ENCODE results near the gene XPO4. TPM values are rescaled to one million over a fixed set of nuclear protein-coding genes. Genes with fewer than 3 reads are reported as not detected.

XPO4 gene
- total and polyA plus RNA-seq, 2 of the 8 experiments (the other 6 are each of a cell fraction or from before 2014, with no cell fraction given), result 11.9 to 33.3 TPM

- no peak overlapping the region for H3K4me2 ChIP-seq (ENCODE audit: insufficient read depth in 1 of 2, low read depth in 2 of 2, low read length in 2 of 2)
- H3K9ac ChIP-seq (replicated peaks in 1 of 4; ENCODE audit: extremely low read depth in 1 of 4, low read depth in 3 of 4, low read length in 3 of 4), result no peak overlapping the region
- no peak overlapping the region for H3K56ac ChIP-seq (replicated peaks; ENCODE audit: insufficient read length, low read depth, low read length)
- no peak overlapping the region for H3K27ac ChIP-seq (ENCODE audit: low read depth, low read length)
- FAIRE-seq (no peak), DNase-seq (ENCODE audit: low read depth in 1 of 2, low spot score in 2 of 2) (no peak)
- ChIA-PET CTCF (ENCODE audit: partially characterized antibody) (interaction anchor here (0.6 to 1.3 kb wide), 3 partner anchors 9 to 228 kb away, joined by 3 read pairs; no protein-coding TSS in a partner anchor), POLR2A (ENCODE audit: partially characterized antibody) (interaction anchor here (4.2 kb wide), 1 partner anchor 10 kb away, joined by 22 read pairs; the partner anchor contains the start of gene XPO4)
- H3K14ac ChIP-seq (ENCODE audit: insufficient read length), result no peak overlapping the region
- H3K4me1 ChIP-seq (replicated peaks in 1 of 4; ENCODE audit: control insufficient read depth in 3 of 4, insufficient read depth in 4 of 4, low read length in 3 of 4), result no peaks in the 10 kb centered on the region
- H3K18ac ChIP-seq (ENCODE audit: extremely low read depth, low read length), result no peak overlapping the region
- H3K4me3 ChIP-seq (ENCODE audit: extremely low read depth in 1 of 4, insufficient read depth in 2 of 4, low read depth in 3 of 4, low read length in 4 of 4), result no peak overlapping the region
- H3K27me3 ChIP-seq (replicated peaks in 1 of 4; ENCODE audit: control insufficient read depth in 3 of 4, extremely low read depth in 1 of 4, insufficient read depth in 3 of 4, low read length in 3 of 4), result no peaks in the 10 kb centered on the region
- H2BK20ac ChIP-seq (ENCODE audit: low read length), result no peak overlapping the region
- H4K20me1 ChIP-seq (replicated peaks in 1 of 2; ENCODE audit: control insufficient read depth in 1 of 2, insufficient read depth in 2 of 2, low read length in 2 of 2), result peaks cover 0 to 9% of the 10 kb centered on the region in 2 experiments
- no peak overlapping the region for H4K91ac ChIP-seq (replicated peaks; ENCODE audit: insufficient read length, low read length)
- H3K4ac ChIP-seq (replicated peaks; ENCODE audit: insufficient read length, low read depth, low read length), result no peak overlapping the region
- H2BK12ac ChIP-seq (ENCODE audit: low read depth, low read length), result no peak overlapping the region
- TF ChIP-seq RBBP5 (IDR thresholded peaks at IDR 0.05; ENCODE audit: borderline replicate concordance, low read depth, low read length), result no peak
- H2BK120ac ChIP-seq (replicated peaks; ENCODE audit: low read depth, low read length), result no peak overlapping the region
- no peak overlapping the region for H2AFZ ChIP-seq (ENCODE audit: low read length)
- WGBS, 2 experiments (ENCODE audit: extremely low coverage in 1 of 2, insufficient coverage in 1 of 2, insufficient read length in 1 of 2, insufficient replicate concordance in 2 of 2, low coverage in 1 of 2, low lambda C conversion rate in 2 of 2, missing lambda C conversion rate in 1 of 2), result 81% methylated on average over 2 of the region's 3 CpGs; no CpG with 5 or more reads in 1 of the 2 experiments
- H3K9me3 ChIP-seq (ENCODE audit: insufficient read depth in 2 of 2, low read depth in 1 of 2, low read length in 1 of 2), result no peaks in the 10 kb centered on the region
- H2BK5ac ChIP-seq (ENCODE audit: low read depth, low read length), result no peak overlapping the region
- no peaks in the 10 kb centered on the region for H3K23me2 ChIP-seq (ENCODE audit: low read depth, low read length)
- no peaks in the 10 kb centered on the region for H3K36me3 ChIP-seq (ENCODE audit: control insufficient read depth in 2 of 4, insufficient read depth in 4 of 4, low read length in 3 of 4)
- H2AK5ac ChIP-seq (ENCODE audit: low read depth, low read length), result no peak overlapping the region
- no peak overlapping the region for H4K8ac ChIP-seq (ENCODE audit: extremely low read depth, insufficient read depth, low read length)
- no peak overlapping the region for H3K23ac ChIP-seq (ENCODE audit: insufficient read length)
- H3K79me2 ChIP-seq (ENCODE audit: control insufficient read depth in 1 of 2, insufficient read depth in 2 of 2, low read length in 2 of 2), result peaks cover 22 to 99% of the 10 kb centered on the region in 2 experiments
- H4K5ac ChIP-seq (ENCODE audit: insufficient read length, low read depth, low read length), result no peak overlapping the region
- H3K79me1 ChIP-seq (ENCODE audit: low read depth, low read length), result peaks cover 2% of the 10 kb centered on the region; the same call in 1 of the 2 replicates
- no peak overlapping the region for H2BK15ac ChIP-seq (ENCODE audit: low read length)
Observed at GRCh38 chr13:20891034-20891433, 11.5 kb downstream of the XPO4 start.
